NCI-H2029 (cell line): ENCODE measurements around the gene S1PR4.

ENCODE experiments used
- DNase-seq: peaks from one replicate; lab custom pipeline; 2025; lab: John Stamatoyannopoulos, UW

The S1PR4 gene, protein sequence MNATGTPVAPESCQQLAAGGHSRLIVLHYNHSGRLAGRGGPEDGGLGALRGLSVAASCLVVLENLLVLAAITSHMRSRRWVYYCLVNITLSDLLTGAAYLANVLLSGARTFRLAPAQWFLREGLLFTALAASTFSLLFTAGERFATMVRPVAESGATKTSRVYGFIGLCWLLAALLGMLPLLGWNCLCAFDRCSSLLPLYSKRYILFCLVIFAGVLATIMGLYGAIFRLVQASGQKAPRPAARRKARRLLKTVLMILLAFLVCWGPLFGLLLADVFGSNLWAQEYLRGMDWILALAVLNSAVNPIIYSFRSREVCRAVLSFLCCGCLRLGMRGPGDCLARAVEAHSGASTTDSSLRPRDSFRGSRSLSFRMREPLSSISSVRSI

DNA sequence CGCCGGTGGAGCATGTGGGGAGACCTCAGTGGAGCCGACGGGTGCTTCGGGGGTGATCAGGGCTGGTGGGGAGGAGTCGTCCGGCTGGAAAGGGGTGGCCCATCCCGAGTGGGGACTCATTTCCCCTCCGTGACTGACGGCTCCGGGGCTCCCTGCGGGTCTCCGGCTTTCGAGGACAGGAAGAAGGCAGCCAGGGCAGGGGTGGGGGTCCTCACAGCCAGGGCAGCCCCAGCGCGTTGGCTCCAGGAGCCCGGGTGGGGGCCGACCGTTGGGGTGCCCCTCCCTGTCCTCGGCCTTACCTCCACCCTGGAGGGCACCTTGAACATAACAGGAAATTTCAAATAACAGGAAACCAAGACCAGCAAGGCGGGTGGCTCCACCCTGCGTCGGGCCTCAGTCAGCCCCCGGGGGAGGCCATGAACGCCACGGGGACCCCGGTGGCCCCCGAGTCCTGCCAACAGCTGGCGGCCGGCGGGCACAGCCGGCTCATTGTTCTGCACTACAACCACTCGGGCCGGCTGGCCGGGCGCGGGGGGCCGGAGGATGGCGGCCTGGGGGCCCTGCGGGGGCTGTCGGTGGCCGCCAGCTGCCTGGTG is at the start of gene S1PR4:
S1PR4 (plus strand) TSS at position 393 of the 596 bp plus-strand sequence; CDS start at position 417, 24 bp downstream.
- DNase-seq, result no peak

DNA sequence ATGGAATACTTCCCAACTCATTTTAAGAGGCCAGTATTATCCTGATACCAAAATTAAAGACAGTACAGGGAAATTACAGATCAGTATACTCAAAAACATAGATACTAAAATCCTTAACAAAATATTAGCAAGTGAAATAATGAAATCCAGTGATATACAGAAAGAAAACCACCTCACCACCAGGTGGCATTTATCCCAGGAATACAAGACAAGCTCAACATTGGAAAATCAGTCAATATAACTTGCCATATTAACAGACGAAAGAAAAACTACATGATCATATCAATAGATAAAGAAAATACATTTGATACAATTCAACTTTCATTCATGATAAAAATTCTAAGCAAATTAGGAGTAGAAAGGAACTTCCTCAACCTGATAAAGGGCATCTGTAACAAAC is 49.5 kb upstream of the S1PR4 start:
- DNase-seq, result no peak

DNA sequence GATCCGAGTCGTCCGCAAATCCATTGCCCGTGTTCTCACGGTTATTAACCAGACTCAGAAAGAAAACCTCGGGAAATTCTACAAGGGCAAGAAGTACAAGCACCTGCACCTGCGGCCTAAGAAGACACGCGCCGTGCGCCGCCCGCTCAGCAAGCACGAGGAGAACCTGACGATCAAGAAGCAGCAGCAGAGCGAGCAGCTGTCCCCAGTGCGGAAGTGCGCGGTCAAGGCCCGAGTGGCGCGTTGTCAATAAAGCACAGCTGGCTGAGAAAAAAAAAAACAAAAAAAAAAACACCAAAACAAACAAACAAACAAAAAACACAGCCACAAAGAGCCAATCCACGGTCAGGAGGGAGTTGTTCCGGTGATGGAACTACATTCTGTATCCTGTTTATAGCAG is 47.4 kb upstream of the S1PR4 start:
- no peak for DNase-seq

DNA sequence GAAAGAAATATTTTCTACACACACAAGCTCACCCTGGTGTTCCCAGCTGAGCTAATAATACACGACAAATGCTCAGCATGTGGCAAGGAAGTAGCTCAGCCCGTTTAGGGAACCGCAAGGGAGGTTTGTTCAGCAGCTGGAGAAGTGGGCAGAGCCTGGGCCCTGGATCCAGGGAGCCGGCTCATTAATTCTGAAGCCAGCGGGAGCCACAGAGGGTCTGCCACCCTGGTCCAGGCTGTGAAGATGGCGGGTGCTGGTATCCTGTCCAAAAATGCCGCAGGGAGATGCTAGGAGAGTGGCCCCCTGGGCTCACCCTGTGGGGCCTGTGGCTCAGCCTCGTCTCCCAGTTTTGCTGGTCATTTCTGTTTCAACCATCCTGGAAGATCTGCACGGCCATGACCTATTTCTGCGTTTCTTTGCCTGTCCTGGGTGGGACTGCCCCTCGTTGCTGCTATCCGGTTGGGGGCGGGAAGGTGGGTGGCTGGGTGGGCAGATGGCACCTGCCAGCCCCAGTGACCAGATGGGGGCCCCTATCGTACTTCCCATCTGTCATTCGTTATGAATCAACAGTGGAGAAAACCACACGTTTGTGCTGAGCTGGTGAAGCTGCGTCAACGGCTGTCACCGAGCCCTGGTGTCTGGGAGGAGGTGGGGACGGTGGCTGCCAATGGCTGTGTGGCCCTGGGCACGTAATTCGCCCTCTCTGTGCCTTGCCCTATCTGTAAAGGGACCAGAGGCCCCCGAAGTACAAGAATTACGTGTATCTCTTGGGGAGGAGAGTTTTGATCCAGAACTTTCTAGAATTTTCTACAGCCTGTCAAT is 45.4 kb upstream of the S1PR4 start:
- no peak for DNase-seq

DNA sequence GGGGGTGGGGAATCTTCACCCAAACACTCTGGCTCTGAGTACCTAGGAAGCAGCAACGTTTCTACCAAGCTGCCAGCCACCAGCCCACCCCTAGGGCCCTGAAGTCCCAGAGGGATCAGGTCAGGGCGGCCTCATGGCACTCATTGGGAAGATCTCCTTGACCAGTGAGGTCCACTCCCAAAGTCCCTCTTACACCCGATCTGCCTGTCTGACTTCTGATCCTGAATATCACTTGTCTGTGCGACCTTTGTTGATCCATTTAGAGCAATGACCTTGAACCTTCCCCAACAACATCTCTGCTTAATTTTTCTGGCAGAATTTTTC is 44.8 kb upstream of the S1PR4 start:
- DNase-seq, result no peak

DNA sequence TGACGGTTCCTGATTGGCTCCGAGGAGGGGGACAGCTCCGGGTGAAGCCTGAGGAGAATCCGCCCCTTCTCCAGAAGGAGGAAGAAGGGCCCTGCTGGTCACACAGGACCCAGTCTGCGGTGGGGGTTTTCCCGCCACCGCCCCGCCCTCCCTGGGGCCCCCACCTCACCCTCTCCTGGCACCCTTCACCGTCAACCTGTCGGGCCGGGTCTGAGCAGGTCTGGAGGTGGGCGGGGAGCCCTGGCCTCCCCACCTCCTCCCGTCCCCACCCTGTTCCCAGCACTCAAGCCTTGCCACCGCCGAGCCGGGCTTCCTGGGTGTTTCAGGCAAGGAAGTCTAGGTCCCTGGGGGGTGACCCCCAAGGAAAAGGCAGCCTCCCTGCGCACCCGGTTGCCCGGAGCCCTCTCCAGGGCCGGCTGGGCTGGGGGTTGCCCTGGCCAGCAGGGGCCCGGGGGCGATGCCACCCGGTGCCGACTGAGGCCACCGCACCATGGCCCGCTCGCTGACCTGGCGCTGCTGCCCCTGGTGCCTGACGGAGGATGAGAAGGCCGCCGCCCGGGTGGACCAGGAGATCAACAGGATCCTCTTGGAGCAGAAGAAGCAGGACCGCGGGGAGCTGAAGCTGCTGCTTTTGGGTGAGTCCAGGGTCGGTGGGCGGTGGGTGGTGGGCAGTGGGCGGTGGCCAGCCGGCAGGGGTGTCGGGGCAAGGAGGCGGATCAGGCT is 42.4 kb upstream of the S1PR4 start, which contains the start of gene GNA15:
GNA15 (plus strand) TSS at position 73 of the 723 bp plus-strand sequence; CDS start at position 491, 418 bp downstream.
- DNase-seq, result no peak

DNA sequence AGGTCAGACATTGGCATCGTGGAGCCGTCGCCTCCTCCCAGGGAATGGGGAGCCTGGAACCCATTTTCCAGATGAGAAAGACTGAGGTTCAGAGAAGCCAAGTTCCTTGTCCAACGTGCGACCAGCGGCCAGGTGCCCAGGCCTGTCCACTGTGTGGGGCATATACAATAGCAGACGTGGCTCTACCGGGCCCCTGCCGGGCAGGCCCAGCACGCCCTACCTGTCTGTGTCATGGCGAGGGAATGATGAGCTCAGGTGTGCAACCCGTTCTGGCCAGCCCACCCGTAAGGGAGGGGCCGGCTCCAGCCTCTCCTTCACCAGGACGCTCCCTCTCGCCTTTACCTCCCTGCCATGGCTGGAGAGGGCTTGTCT is 41.9 kb upstream of the S1PR4 start:
- DNase-seq, result no peak

DNA sequence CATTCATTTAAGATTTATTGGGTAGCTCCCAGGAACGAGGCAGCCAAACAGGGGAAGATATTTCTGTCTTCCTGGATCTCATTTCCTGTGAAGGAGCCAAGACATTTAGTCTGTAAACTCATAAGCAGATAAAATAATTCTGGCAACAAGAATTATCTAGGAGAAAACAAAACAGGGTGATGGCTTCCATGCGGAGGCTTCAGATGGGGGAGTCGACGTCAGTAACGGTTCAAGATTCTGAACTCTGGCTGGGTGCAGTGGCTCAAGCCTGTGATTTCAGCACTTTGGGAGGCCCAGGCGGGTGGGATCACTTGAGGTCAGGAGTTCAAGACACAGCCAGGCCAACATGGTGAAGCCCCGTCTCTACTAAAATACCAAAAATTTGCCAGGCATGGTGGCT is 41.5 kb upstream of the S1PR4 start:
- DNase-seq, result no peak

DNA sequence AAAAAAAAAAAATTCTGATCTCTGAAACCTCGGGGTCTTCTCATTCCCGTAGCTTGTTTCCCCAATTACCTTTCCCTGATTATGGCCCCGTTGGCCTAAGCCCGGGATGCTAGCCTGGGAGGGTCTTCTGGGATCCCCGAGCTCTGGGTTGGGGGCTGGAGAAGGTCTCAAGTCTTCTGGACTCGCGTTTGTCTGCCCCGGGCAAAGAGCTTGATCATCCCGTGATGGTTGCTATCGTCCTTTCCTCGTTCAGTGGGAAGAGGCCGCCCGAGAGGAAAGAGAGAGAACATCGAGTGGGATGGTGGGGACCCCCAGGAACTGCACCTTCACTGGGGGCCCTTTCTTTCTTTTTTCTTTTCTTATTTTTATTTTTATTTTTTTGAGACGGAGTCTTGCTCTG is 40.3 kb upstream of the S1PR4 start:
- DNase-seq, result no peak

DNA sequence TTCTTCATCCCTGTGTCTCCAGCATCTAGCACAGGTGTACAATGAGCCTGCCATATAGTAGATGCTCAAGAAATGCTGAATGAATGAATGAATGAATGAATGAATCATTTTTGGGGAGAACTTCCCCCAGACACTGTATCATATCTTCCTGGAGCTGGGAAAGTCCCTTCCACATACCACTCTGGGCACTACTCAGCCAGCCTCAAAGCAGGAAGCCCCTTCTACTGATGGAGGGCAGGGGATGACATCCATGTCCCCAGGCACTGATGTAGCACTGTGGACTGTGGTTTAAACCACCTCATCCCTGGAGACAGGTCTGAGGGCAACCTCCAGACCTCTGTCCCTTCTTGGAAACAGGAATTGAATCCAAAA is 37.9 kb upstream of the S1PR4 start:
- no peak for DNase-seq

DNA sequence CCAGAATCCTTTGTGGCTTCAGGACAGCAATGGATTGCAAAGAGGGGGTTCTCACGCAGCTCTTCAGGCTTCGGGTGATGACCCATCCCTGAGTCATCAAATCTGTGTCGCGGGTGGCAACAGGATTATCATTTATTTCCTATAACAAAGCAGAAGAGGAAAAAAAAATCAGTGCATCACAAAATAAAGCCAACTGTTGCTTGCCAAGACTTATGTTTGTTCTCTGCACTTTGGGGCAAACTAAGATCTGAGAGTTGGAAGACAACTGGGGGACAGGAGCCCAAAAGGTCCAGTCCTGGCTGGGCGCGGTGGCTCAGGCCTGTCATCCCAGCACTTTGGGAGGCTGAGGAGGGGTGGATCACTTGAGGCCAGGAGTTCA is 36.3 kb upstream of the S1PR4 start:
- no peak for DNase-seq

DNA sequence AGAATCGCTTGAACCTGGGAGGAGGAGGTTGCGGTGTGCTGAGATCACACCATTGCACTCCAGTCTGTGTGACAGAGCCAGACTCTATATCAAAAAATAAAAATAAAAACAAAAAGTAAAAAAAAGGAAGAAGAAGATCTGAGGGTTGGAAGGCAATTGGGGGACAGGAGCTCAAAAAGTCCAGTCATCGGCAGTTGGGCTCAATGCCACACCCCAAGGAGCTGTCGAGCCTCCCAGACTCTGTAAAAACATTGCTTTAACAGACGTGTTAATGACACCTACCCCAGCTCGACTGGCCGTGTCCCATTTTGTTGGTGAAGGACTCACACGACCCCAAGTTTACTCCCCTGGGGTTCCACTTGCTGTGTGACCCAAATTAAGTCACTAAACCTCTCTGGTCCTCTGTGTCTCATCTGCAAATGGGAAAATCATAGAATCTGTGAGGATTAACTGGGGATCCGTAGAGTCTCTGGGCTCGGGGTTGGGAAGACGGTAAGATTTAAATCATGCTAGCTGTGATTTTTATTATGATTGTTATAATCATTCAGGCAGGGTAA is 35.7 kb upstream of the S1PR4 start:
- DNase-seq, result no peak

DNA sequence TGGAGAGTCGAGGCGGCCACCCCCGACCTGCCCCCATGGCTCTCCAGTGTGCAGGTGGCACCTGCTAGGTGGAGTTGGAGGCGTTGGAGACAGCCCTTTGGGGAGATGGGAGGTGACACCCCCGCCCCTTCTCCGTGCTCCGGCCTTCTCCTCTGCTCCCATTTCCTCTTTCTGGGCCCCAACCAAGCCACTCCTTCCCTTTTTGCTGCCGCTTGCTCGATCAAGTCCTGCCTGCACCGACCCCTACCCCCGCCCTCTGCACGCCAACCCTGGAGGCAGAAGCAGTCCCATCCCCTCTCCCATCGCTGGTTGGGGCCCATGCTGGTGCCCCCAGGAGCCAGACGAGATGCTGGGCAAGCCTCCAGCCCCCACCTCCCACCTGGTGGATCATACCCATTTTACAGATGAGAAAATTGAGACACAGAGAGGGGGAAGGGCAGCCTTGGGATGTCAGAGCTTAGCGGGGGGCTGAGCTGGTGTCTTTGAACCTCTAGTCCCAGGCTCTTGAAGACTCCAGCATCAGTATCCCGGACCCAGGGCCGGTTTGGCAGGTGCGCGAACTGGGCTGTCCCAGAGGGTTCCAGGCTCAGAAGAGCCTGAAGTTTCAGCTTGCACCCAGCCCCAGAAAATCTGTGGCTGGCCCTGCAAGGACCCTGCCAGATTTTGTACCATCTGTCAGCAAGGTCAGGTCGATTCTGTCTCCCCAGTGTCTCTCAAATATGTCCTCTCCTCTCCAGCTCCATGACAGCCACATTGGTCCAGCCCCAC is 32.5 kb upstream of the S1PR4 start:
- no peak for DNase-seq

DNA sequence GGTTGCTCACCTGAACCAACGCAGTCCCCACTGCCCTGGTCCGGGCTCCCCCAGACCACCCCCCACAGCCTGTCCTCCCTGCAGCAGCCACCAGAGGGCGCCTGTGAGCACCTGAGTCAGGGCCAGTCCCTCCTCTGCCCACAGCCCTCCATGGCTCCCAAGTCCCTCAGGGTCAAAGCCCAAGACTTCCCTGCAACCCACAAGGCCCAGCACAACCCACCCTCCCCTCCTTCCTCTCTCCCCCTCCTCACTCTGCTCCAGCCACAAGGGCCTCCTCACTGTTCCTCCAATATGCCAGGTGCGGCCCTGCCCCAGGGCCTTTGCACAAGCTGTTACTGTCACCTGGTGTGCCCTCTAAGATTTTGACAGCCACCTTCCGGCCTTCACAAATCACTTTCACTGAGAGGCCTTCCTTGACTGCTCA is 31.9 kb upstream of the S1PR4 start:
- DNase-seq, result no peak

DNA sequence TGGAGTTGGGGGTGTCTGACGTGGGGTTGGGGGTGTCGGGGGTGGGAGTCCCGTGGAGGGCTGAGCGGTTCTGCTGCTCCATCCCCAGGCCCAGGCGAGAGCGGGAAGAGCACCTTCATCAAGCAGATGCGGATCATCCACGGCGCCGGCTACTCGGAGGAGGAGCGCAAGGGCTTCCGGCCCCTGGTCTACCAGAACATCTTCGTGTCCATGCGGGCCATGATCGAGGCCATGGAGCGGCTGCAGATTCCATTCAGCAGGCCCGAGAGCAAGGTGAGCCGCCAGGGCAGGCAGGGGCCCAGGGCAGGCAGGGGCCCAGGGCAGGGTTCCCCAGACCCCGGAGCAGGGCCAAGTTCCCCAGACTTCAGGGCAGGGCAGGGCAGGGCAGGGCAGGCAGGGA is 30.1 kb upstream of the S1PR4 start:
- no peak for DNase-seq

DNA sequence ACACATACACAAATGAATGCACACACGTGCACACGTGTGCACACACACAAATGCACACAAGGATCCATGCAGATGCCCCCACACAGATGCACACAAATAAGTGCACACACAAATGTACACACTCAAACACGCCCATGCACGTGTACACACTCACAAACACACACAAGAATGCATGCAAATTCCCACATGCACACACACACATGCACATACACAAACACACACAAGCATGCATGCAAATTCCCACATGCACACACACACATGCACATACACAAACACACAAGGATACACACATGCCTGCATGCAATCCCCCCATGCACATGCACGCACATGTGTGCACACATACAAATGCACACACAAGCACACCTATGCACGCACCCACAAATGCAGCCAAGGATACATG is 29.5 kb upstream of the S1PR4 start:
- no peak for DNase-seq

DNA sequence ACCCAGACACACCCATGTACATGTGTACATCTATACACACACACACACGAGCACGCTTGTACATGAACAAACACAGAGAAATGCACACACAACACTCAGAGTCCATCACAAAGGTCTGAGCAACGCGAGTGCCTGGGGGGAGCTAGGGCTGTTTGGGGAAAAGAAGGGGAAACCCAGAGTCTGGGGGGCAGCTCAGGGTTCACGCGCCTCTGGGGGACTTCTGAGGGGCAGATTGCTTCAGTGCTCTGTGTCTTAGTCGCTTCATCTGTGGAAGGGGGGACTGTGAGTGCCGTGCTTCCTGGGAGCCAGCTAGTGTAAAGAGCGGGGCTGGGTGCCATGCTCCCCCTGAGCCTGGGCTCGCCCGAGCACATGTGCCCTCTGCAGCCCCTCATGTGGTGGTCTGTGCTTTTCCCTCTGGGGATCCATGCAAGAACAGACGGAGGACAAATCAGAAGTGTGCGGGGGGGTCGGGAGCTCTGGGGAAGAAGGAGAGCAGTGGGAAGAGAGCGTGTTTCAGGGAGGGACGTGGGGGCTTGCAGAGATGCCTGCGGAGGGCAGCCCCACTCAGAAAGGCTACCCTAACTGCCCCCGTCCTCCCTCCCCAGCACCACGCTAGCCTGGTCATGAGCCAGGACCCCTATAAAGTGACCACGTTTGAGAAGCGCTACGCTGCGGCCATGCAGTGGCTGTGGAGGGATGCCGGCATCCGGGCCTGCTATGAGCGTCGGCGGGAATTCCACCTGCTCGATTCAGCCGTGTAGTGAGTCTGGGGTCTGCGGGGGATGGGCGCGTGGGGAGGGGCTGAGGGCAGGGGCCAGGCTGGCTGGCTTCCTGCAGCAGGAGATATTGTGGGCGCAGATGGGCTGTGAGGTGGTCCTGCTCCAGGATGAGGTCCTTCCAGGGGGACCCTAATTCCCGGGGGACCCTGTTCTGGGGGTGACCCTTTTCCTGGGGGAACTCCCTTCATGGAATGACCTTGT is 28.8 kb upstream of the S1PR4 start:
- DNase-seq, result no peak

DNA sequence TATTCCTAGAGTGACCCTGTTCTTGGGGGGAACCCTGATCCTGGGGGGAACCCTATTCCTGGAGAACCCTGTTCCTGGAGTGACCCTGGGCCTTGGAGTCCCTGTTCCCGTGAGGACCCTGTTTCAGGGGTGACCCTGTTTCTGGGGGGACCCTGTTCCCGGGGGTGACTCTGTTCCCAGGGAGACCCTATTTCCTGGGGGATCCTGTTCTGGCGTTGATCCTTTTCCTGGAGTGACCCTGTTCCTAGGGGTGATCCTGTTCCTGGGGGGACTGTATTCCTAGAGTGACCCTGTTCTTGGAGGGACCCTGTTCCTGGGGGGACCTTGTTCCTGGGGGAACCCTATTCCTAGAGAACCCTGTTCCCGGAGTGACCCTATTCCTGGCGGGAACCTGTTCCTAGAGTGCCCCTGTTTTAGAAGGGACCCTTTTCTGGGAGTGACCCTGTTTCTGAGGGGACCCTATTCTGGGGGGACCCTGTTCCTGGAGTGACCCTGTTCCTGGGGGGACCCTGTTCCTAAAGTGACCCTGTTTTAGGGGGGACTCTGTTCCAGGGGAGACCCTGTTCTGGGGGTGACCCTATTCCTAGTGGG is 27.7 kb upstream of the S1PR4 start:
- no peak for DNase-seq

DNA sequence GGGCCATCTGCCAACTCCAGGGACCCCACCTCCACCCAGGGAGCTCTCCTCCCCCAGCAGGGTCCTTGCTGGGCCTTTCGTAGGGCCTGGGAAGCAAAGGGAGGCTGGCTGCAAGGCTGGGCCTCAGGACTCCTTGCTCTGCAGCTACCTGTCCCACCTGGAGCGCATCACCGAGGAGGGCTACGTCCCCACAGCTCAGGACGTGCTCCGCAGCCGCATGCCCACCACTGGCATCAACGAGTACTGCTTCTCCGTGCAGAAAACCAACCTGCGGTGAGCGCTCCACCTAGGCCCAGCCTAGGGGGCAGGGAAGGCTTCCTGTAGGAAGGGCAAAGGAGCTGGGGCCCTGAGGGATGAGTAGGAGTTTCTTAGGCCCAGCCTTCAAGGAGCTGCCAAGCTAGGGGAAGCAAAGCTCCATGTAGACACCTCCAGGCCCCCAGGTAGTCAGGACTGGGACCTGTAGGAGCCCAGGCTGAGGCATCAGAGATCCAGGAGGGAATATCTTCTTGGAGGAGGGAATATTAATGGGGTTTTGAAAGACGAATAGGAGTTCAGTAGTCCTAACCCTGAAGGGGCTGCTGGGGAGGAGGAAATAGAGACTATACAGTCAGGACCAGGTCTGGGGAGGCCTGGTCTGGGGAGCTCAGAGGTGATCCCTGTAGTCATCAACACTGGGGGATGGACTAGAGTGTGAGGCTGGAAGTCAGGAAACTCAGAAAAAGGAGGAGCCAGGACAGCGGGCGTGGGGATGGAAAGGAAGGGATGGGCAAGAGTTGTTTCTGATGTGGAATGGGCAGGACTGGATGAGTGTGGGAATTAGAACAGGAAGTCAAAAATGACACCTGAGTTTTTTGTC is 26.8 kb upstream of the S1PR4 start:
- no peak for DNase-seq
